ENCODE measurements around the gene KIF19.

DNA sequence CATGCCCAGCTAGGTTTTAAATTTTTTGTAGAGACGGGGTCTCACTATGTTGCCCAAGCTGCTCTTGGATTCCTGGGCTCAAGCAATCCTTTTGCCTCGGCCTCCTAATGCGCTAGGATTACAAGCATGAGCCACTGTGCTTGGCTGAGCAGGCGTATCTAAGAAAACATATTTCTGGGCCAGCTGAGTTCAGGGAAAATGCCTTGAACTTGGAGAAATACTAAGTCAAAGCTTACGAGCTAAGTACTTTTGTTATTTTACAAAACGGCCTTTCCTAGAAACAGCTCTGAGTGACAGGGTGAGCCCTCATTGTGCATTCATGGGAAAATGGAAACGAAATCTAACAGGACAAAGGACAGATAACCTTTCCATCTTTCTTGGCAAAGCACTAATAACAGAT, 27.2 kb upstream of the KIF19 start:
- TF ChIP-seq POLR2A (IDR thresholded peaks at IDR 0.05) (no peak), CTCF (IDR thresholded peaks at IDR 0.05) (no peak)
